Brain pericyte (primary cell): ENCODE data around the gene COL5A1.
"Not testable (repeated sequence)": the region's sequence is repeated elsewhere in the genome, so short reads cannot be mapped to it uniquely, and the experiment has no call there.

Experiments used
- DNase-seq: peaks from one replicate; pipeline ENCODE4 v3.0.0-alpha.2; 2012; ENCODE audit warnings: low read depth, low spot score

COL5A1 gene

GRCh38 chr9:134638502-134639090, 3.0 kb upstream of the COL5A1 start:
- DNase-seq, result no peak

GRCh38 chr9:134639994-134640393, 1.6 kb upstream of the COL5A1 start:
- no peak for DNase-seq

- no peak for DNase-seq
Measured at GRCh38 chr9:134640506-134641172, 964 bp upstream of the COL5A1 start.

GRCh38 chr9:134641990-134642384, 384 bp downstream of the COL5A1 start:
- DNase-seq, result no peak

GRCh38 chr9:134642385-134643181, 980 bp downstream of the COL5A1 start:
- no peak for DNase-seq

- no peak for DNase-seq
Measured at GRCh38 chr9:134643222-134643671, 1.6 kb downstream of the COL5A1 start.

GRCh38 chr9:134644401-134644724, 2.8 kb downstream of the COL5A1 start:
- not testable (repeated sequence) for DNase-seq

- DNase-seq, result peak; percentile 80
Measured at GRCh38 chr9:134644725-134645606, 3.4 kb downstream of the COL5A1 start.

GRCh38 chr9:134645607-134646365, 4.2 kb downstream of the COL5A1 start:
- no peak for DNase-seq

- no peak for DNase-seq
Measured at GRCh38 chr9:134647359-134648080, 5.9 kb downstream of the COL5A1 start.

GRCh38 chr9:134648701-134649530, 7.3 kb downstream of the COL5A1 start:
- DNase-seq, result no peak

GRCh38 chr9:134650431-134651190, 9.0 kb downstream of the COL5A1 start:
- DNase-seq, result no peak

- DNase-seq, result no peak
Measured at GRCh38 chr9:134651226-134651905, 9.8 kb downstream of the COL5A1 start.

GRCh38 chr9:134652291-134653225, 11.0 kb downstream of the COL5A1 start:
- DNase-seq, result no peak

- no peak for DNase-seq
Measured at GRCh38 chr9:134653259-134654009, 11.8 kb downstream of the COL5A1 start.

- DNase-seq, result no peak
Measured at GRCh38 chr9:134655101-134655500, 13.5 kb downstream of the COL5A1 start.
